NOMO-1 (cell line): Measurements from ENCODE around the gene NKX1-1.
"Not testable (repeated sequence)": the region's sequence is repeated elsewhere in the genome, so short reads cannot be mapped to it uniquely, and the experiment has no call there.

ENCODE experiments used
- DNase-seq, 2 experiments: peaks; one replicate each; lab custom pipeline; 2025; ENCODE audit not compliant: unreplicated experiment in 2 of 2; lab: John Stamatoyannopoulos, UW

NKX1-1 gene

GRCh38 chr4:1406394-1406980 is at the start of gene NKX1-1:
TSS of gene NKX1-1 (minus strand) at chr4:1406442. CDS start at chr4:1406442, 0 bp downstream.
- DNase-seq = no peak

- no peak for DNase-seq
These were observed 47.5 kb upstream of the NKX1-1 start for GRCh38 chr4:1453731-1454130.

GRCh38 chr4:1452431-1453051 is 46.3 kb upstream of the NKX1-1 start:
- DNase-seq = no peak

- no peak for DNase-seq
These were observed 45.5 kb upstream of the NKX1-1 start for GRCh38 chr4:1451752-1452122.

- no peak for DNase-seq
These were observed 45.0 kb upstream of the NKX1-1 start for GRCh38 chr4:1451106-1451751.

- no peak for DNase-seq
These were observed 43.8 kb upstream of the NKX1-1 start for GRCh38 chr4:1449833-1450741.

- DNase-seq = no peak
These were observed 43.2 kb upstream of the NKX1-1 start for GRCh38 chr4:1449475-1449832.

GRCh38 chr4:1448589-1449420 is 42.6 kb upstream of the NKX1-1 start:
- no peak for DNase-seq

GRCh38 chr4:1447676-1448588 is 41.7 kb upstream of the NKX1-1 start:
- no peak for DNase-seq

- no peak for DNase-seq
These were observed 40.5 kb upstream of the NKX1-1 start for GRCh38 chr4:1446502-1447386.

GRCh38 chr4:1445716-1446445 is 39.6 kb upstream of the NKX1-1 start:
- DNase-seq = no peak

- DNase-seq = not testable (repeated sequence)
These were observed 37.5 kb upstream of the NKX1-1 start for GRCh38 chr4:1443688-1444172.

GRCh38 chr4:1427010-1427409 is 20.8 kb upstream of the NKX1-1 start:
- DNase-seq = no peak

GRCh38 chr4:1421657-1422056 is 15.4 kb upstream of the NKX1-1 start:
- DNase-seq = no peak

- DNase-seq = no peak
These were observed 13.5 kb upstream of the NKX1-1 start for GRCh38 chr4:1419708-1420107.

GRCh38 chr4:1418494-1419285 is 12.4 kb upstream of the NKX1-1 start:
- DNase-seq = no peak
